HFFc6 (cell line): ENCODE data around the gene ULK4. TPM values are rescaled to one million over a fixed set of nuclear protein-coding genes. Genes with fewer than 3 reads are reported as not detected.

ENCODE experiments used
- DNase-seq: peaks from one replicate; pipeline ENCODE4 v3.0.0-alpha.2; 2018
- H3K27ac Mint-ChIP-seq: 2 replicates; pipeline ENCODE4 v1.8.0; 2020; ENCODE audit warnings: mild to moderate bottlenecking, mixed read lengths
- H3K27me3 Mint-ChIP-seq: 2 replicates; pipeline ENCODE4 v1.8.0; 2021; ENCODE audit warnings: mild to moderate bottlenecking, moderate library complexity, mixed read lengths; ENCODE audit not compliant: insufficient read depth
- H3K36me3 Mint-ChIP-seq: 2 replicates; pipeline ENCODE4 v1.8.0; 2021; ENCODE audit warnings: low read depth, mixed read lengths
- H3K4me1 Mint-ChIP-seq: 2 replicates; pipeline ENCODE4 v1.8.0; 2020; ENCODE audit warnings: low read depth, mixed read lengths
- H3K4me3 Mint-ChIP-seq: 2 replicates; pipeline ENCODE4 v1.8.0; 2020; ENCODE audit warnings: mild to moderate bottlenecking, moderate library complexity, mixed read lengths
- H3K9me3 Mint-ChIP-seq: 2 replicates; pipeline ENCODE4 v1.8.0; 2020; ENCODE audit warnings: mild to moderate bottlenecking, mixed read lengths
- CTCF ChIP-seq: fragments of 200-600 bp; sonication (generic); IDR thresholded peaks from 2 replicates; pipeline ENCODE4 v1.5.0; 2021; ENCODE audit warnings: antibody characterized with exemption, mild to moderate bottlenecking
- total RNA-seq, 6 experiments: library from RNA; stranded (reverse); fragmentation: NEBNext Ultra II Directional; extraction: Animal tissue kit (Norgen Biotek cat#: 25700); gene quantifications; 2 replicates in 1 of 6; 3 replicates in 5 of 6; pipeline ENCODE4 v1.2.3, GENCODE V29; 2021

Gene ULK4
- total RNA-seq, 6 experiments from 2014 or later = 6.0 to 8.6 (median 6.7) TPM

- Mint-ChIP-seq H3K27me3 (no peaks in the 10 kb centered on the region; the same call in 1 of the 2 replicates), H3K4me1 (peaks cover 23% of the 10 kb centered on the region), H3K36me3 (no peaks in the 10 kb centered on the region), H3K4me3 (no peak overlapping the region), H3K27ac (no peak overlapping the region), H3K9me3 (no peaks in the 10 kb centered on the region)
- no peak for DNase-seq
- no peak for TF ChIP-seq CTCF
Observed at GRCh38 chr3:41708176-41708575, 253.7 kb downstream of the ULK4 start.

- TF ChIP-seq CTCF = no peak
- Mint-ChIP-seq H3K4me1 (peaks cover 16% of the 10 kb centered on the region), H3K4me3 (no peak overlapping the region), H3K27ac (no peak overlapping the region), H3K36me3 (no peaks in the 10 kb centered on the region), H3K27me3 (no peaks in the 10 kb centered on the region; the same call in 1 of the 2 replicates), H3K9me3 (no peaks in the 10 kb centered on the region)
- DNase-seq = no peak
Observed at GRCh38 chr3:41705893-41706292, 256.0 kb downstream of the ULK4 start.

- no peak overlapping the region for H3K27ac Mint-ChIP-seq
- DNase-seq = no peak
- no peak for TF ChIP-seq CTCF
- H3K27me3 Mint-ChIP-seq = no peaks in the 10 kb centered on the region; the same call in 1 of the 2 replicates
- no peaks in the 10 kb centered on the region for H3K36me3 Mint-ChIP-seq
- H3K9me3 Mint-ChIP-seq = no peaks in the 10 kb centered on the region
- H3K4me3 Mint-ChIP-seq = no peak overlapping the region
- H3K4me1 Mint-ChIP-seq = peaks cover 12% of the 10 kb centered on the region
Observed at GRCh38 chr3:41701191-41701698, 260.7 kb downstream of the ULK4 start.

GRCh38 chr3:41700155-41700554, 261.7 kb downstream of the ULK4 start:
- no peaks in the 10 kb centered on the region for H3K27me3 Mint-ChIP-seq
- no peak for DNase-seq
- no peaks in the 10 kb centered on the region for H3K36me3 Mint-ChIP-seq
- no peak for TF ChIP-seq CTCF
- no peaks in the 10 kb centered on the region for H3K9me3 Mint-ChIP-seq
- peaks cover 12% of the 10 kb centered on the region for H3K4me1 Mint-ChIP-seq
- no peak overlapping the region for H3K27ac Mint-ChIP-seq
- H3K4me3 Mint-ChIP-seq = no peak overlapping the region

- peaks cover 15% of the 10 kb centered on the region for H3K4me1 Mint-ChIP-seq
- H3K27me3 Mint-ChIP-seq = no peaks in the 10 kb centered on the region
Observed at GRCh38 chr3:41698898-41699297, 263.0 kb downstream of the ULK4 start.

More at GRCh38 chr3:41698898-41699297, 263.0 kb downstream of the ULK4 start:
- DNase-seq = no peak
- Mint-ChIP-seq H3K9me3 (no peaks in the 10 kb centered on the region), H3K36me3 (no peaks in the 10 kb centered on the region), H3K27ac (no peak overlapping the region), H3K4me3 (no peak overlapping the region)
- no peak for TF ChIP-seq CTCF
